Measurements from ENCODE around the gene SOD1.

Gene SOD1

DNA sequence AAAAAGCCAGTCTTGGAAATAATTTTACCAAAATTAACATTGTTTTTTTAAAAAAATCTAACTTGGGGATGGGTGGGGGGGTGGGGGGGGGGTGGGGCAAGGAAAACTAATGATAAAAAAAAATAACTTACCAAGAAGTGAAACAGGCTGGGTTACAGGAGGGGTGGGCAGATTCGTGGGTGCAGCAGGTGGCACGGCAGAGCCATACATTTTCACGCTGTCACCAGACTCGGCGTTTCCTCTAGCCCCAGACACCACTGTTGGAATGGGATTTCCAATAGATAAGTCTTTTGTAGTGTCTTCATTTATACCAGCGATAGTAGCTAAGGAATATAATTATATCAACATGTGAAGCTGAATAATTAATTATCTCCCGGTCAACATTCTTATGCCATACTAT is 25.4 kb downstream of the SOD1 start:
- no peak for TF ChIP-seq POLR2A (IDR thresholded peaks at IDR 0.05; ENCODE audit: low read length)
- DNase-seq, result no peak

DNA sequence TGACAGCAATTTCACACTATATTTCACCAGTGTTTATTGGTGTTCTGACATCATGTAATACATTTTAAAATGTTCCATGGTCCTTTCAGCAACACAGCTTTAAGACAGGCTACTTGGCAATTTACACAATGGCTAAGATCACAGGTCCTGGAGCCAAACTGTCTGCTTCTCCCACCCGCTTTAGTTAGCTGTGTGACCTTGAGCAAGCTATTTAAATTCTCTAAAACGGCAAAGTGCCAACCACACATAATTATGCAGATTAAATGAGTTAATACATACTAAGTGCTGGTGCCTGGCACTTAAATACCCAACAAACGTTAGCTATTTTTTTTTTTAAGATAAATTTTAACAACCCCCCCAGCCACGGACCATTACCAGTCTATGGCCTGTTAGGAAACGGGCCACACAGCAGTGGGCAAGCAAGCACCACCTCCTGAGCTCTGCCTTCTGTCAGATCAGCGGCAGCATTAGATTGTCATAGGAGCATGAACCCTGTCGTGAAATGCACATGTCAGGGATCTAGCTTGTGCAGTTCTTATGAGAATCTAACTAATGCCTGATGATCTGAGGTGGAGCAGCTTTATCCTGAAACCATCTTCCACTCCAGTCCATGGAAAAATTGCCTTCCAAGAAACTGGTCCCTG is 26.9 kb downstream of the SOD1 start:
- TF ChIP-seq POLR2A (IDR thresholded peaks at IDR 0.05; ENCODE audit: low read length) (no peak), GATA1 (IDR thresholded peaks at IDR 0.05; ENCODE audit: low read depth, low read length) (no peak)
- DNase-seq, result no peak

DNA sequence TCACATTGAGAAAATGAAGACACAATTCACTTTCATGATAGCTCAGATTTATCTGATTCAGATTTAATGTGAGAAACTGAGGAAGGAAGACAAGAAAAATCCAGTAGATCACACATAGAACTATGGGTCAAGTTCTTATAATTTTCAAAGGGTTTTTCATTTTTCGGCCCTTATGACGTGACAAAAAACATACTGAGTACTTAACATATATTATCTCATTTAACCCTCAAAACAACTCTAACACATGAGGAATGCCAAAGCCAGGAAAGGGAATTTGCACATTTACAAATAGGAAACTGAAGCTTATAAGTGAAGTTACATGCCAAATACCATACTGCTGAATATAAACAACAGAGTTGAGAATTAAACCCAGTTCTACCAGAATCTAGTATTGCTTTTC is 27.6 kb downstream of the SOD1 start:
- TF ChIP-seq POLR2A (IDR thresholded peaks at IDR 0.05; ENCODE audit: low read length), result no peak
- no peak for TF ChIP-seq GATA1 (IDR thresholded peaks at IDR 0.05; ENCODE audit: low read depth, low read length)
- DNase-seq, result no peak

GRCh38 chr21:31688603-31689368 is 29.3 kb downstream of the SOD1 start:
- TF ChIP-seq GATA1 (IDR thresholded peaks at IDR 0.05; ENCODE audit: low read depth, low read length) (no peak), POLR2A (IDR thresholded peaks at IDR 0.05; ENCODE audit: low read length) (no peak)
- DNase-seq, result no peak

GRCh38 chr21:31693222-31693621 is 33.7 kb downstream of the SOD1 start:
- no peak for TF ChIP-seq POLR2A (IDR thresholded peaks at IDR 0.05; ENCODE audit: low read length)
- TF ChIP-seq GATA1 (IDR thresholded peaks at IDR 0.05; ENCODE audit: low read depth, low read length), result no peak
- DNase-seq, result no peak

- DNase-seq, result no peak
- TF ChIP-seq GATA1 (IDR thresholded peaks at IDR 0.05; ENCODE audit: low read depth, low read length), result no peak
- TF ChIP-seq POLR2A (IDR thresholded peaks at IDR 0.05; ENCODE audit: low read length), result no peak
Observed at GRCh38 chr21:31696424-31696823, 36.9 kb downstream of the SOD1 start.

GRCh38 chr21:31698461-31698860 is 39.0 kb downstream of the SOD1 start:
- TF ChIP-seq GATA1 (IDR thresholded peaks at IDR 0.05; ENCODE audit: low read depth, low read length), result no peak
- no peak for TF ChIP-seq POLR2A (IDR thresholded peaks at IDR 0.05; ENCODE audit: low read length)
- DNase-seq, result no peak

GRCh38 chr21:31700040-31700439 is 40.5 kb downstream of the SOD1 start:
- TF ChIP-seq POLR2A (IDR thresholded peaks at IDR 0.05; ENCODE audit: low read length) (no peak), GATA1 (IDR thresholded peaks at IDR 0.05; ENCODE audit: low read depth, low read length) (no peak)
- no peak for DNase-seq

- DNase-seq, result no peak
- TF ChIP-seq GATA1 (IDR thresholded peaks at IDR 0.05; ENCODE audit: low read depth, low read length) (no peak), POLR2A (IDR thresholded peaks at IDR 0.05; ENCODE audit: low read length) (no peak)
Observed at GRCh38 chr21:31706562-31706961, 47.1 kb downstream of the SOD1 start.

GRCh38 chr21:31707499-31707898 is 48.0 kb downstream of the SOD1 start:
- TF ChIP-seq GATA1 (IDR thresholded peaks at IDR 0.05; ENCODE audit: low read depth, low read length), result no peak
- TF ChIP-seq POLR2A (IDR thresholded peaks at IDR 0.05; ENCODE audit: low read length), result no peak
- no peak for DNase-seq

GRCh38 chr21:31708541-31708940 is 49.0 kb downstream of the SOD1 start:
- DNase-seq, result no peak
- TF ChIP-seq POLR2A (IDR thresholded peaks at IDR 0.05; ENCODE audit: low read length) (no peak), GATA1 (IDR thresholded peaks at IDR 0.05; ENCODE audit: low read depth, low read length) (no peak)

DNA sequence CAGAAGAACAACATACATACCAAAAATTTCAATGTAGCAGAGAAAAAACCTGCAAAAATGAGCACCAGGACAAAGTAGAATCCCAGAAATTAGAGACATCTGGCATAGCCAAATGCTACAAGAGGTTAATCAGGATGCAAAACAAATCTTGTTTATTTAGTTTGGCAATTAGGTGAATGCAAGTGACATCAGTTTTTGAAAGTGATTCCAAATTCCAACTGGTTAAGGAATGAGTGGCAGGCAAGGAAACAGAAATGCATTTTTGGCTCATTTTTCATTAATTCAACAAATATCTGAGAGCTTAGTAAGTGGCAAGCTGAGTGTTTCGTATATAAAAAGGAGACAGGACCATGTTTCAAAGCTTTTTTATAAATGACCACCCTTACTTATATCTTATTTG is 51.1 kb downstream of the SOD1 start:
- TF ChIP-seq POLR2A (IDR thresholded peaks at IDR 0.05; ENCODE audit: low read length) (no peak), GATA1 (IDR thresholded peaks at IDR 0.05; ENCODE audit: low read depth, low read length) (no peak)
- DNase-seq, result no peak

- TF ChIP-seq GATA1 (IDR thresholded peaks at IDR 0.05; ENCODE audit: low read depth, low read length) (no peak), POLR2A (IDR thresholded peaks at IDR 0.05; ENCODE audit: low read length) (no peak)
- DNase-seq, result no peak
Observed at GRCh38 chr21:31711326-31711725, 51.8 kb downstream of the SOD1 start.

GRCh38 chr21:31711745-31712285 is 52.3 kb downstream of the SOD1 start:
- no peak for TF ChIP-seq POLR2A (IDR thresholded peaks at IDR 0.05; ENCODE audit: low read length)
- DNase-seq, result no peak

GRCh38 chr21:31713115-31713514 is 53.6 kb downstream of the SOD1 start:
- DNase-seq, result no peak
- TF ChIP-seq GATA1 (IDR thresholded peaks at IDR 0.05; ENCODE audit: low read depth, low read length) (no peak), POLR2A (IDR thresholded peaks at IDR 0.05; ENCODE audit: low read length) (no peak)

Measured in erythroblast (primary cell).